K562 (cell line): ENCODE measurements around the gene KLHL18. TPM values are rescaled to one million over a fixed set of nuclear protein-coding genes. Genes with fewer than 3 reads are reported as not detected.
A peak's percentile ranks its signal among the peaks of the same experiment; 100 is the strongest.

Experiments
- ATAC-seq: fragments of 200-7000 bp; cut with Tn5 transposase; 3 replicates; pipeline ENCODE4 v1.9.1; 2020; ENCODE audit warnings: moderate library complexity
- BruUV-seq: library from RNA; stranded (reverse); fragments of 400-500 nt; replicated peaks from 2 replicates; lab custom pipeline; 2021; lab: Mats Ljungman, UMichigan
- CTCF ChIA-PET: fragments of 300-600 bp; formaldehyde crosslinking; extraction: SDS; loops from one replicate; lab custom pipeline; 2021; ENCODE audit warnings: low intra/inter-chr PET ratio; lab: Yijun Ruan, JAX
- POLR2A ChIA-PET: fragments of 300-600, 350-650 bp; sonication (Branson Sonifier 250); formaldehyde crosslinking; extraction: SDS; loops from one replicate; lab custom pipeline; 2021; ENCODE audit warnings: antibody characterized with exemption, inconsistent platforms; lab: Yijun Ruan, JAX
- DNase-seq, 4 experiments: peaks; one replicate each; pipeline versions ENCODE4 v3.0.0 to v3.0.0-alpha.2; 2011 to 2018; ENCODE audit warnings: low spot score in 3 of 4, mixed read lengths in 3 of 4; ENCODE audit errors: extremely low read depth in 1 of 4
- FAIRE-seq: peaks from 2 replicates; lab custom pipeline; 2011; peaks lifted over from hg19 to GRCh38; lab: Jason Lieb, UNC
- H2AFZ ChIP-seq: 2 replicates; pipeline ENCODE4 v1.6.0; 2011; ENCODE audit warnings: low read depth, low read length, control low read depth, inconsistent platforms
- H3K27ac ChIP-seq: fragments of 200-600 bp; 3 replicates; pipeline ENCODE4 v1.8.0; 2011; ENCODE audit warnings: low read depth, mild to moderate bottlenecking, control low read depth, inconsistent platforms, low read length, moderate library complexity, mixed read lengths; ENCODE audit errors: extremely low read depth
- H3K27me3 ChIP-seq, 2 experiments: fragments of 300-600 bp in 1 of 2; 2 replicates in 1 of 2; 3 replicates in 1 of 2; pipeline versions ENCODE4 v1.6.0 to v1.8.0; 2011; ENCODE audit warnings: inconsistent platforms in 2 of 2, low read length in 2 of 2, mild to moderate bottlenecking in 1 of 2, mixed read lengths in 1 of 2, moderate library complexity in 1 of 2; ENCODE audit not compliant: control insufficient read depth in 2 of 2, insufficient read depth in 2 of 2
- H3K36me3 ChIP-seq: fragments of 300-600 bp; 3 replicates; pipeline ENCODE4 v1.8.0; 2011; ENCODE audit warnings: mild to moderate bottlenecking, low read length, inconsistent platforms; ENCODE audit not compliant: control insufficient read depth, insufficient read depth
- H3K4me1 ChIP-seq, 2 experiments: fragments of 200-600 bp in 1 of 2; replicated peaks in 1 of 2; 2 replicates in 1 of 2; 3 replicates in 1 of 2; pipeline versions ENCODE4 v1.5.1 to v1.8.0; 2011; ENCODE audit warnings: inconsistent platforms in 2 of 2, low read length in 2 of 2, mild to moderate bottlenecking in 1 of 2, mixed read lengths in 1 of 2, moderate library complexity in 1 of 2; ENCODE audit not compliant: control insufficient read depth in 2 of 2, insufficient read depth in 2 of 2
- H3K4me2 ChIP-seq: 2 replicates; pipeline ENCODE4 v1.6.1; 2011; ENCODE audit warnings: low read length, control low read depth, inconsistent platforms, mixed read lengths; ENCODE audit not compliant: insufficient read depth
- H3K4me3 ChIP-seq: fragments of 200-600 bp; sonication (generic), shearing (Covaris generic); 2 replicates; pipeline ENCODE4 v1.5.1; 2016; ENCODE audit warnings: control low read depth, inconsistent platforms
- H3K79me2 ChIP-seq: fragments of 200-600 bp; 3 replicates; pipeline ENCODE4 v1.8.0; 2011; ENCODE audit warnings: low read length, inconsistent platforms; ENCODE audit not compliant: control insufficient read depth, insufficient read depth
- H3K9ac ChIP-seq, 2 experiments: 2 replicates each; pipeline versions ENCODE4 v1.6.0 to v1.6.1; 2011; ENCODE audit warnings: low read depth in 2 of 2, low read length in 2 of 2, control low read depth in 1 of 2, inconsistent platforms in 1 of 2, mild to moderate bottlenecking in 1 of 2, mixed read lengths in 1 of 2; ENCODE audit not compliant: insufficient read depth in 1 of 2
- H3K9me1 ChIP-seq: one replicate; pipeline ENCODE4 v1.6.0; 2011; ENCODE audit warnings: inconsistent platforms, mild to moderate bottlenecking, low read length, moderate library complexity; ENCODE audit not compliant: control insufficient read depth, insufficient read depth
- H3K9me3 ChIP-seq: replicated peaks from 2 replicates; pipeline ENCODE4 v1.5.1; 2011; ENCODE audit warnings: low read depth, low read length, inconsistent platforms; ENCODE audit not compliant: control insufficient read depth, insufficient read depth
- H4K20me1 ChIP-seq: replicated peaks from 2 replicates; pipeline ENCODE4 v1.6.1; 2011; ENCODE audit warnings: low read length, inconsistent platforms, mixed read lengths; ENCODE audit not compliant: control insufficient read depth, insufficient read depth
- BCL6 ChIP-seq: fragments of 250-450 bp; sonication (Bioruptor Pico); IDR thresholded peaks from 2 replicates; pipeline ENCODE4 v1.4.0; 2020
- CREB5 ChIP-seq: fragments of 250-450 bp; sonication (Bioruptor Pico); IDR thresholded peaks from 2 replicates; pipeline ENCODE4 v1.5.0; 2020; ENCODE audit warnings: mild to moderate bottlenecking
- EHMT2 ChIP-seq: fragments of 450-650 bp; IDR thresholded peaks from 2 replicates; pipeline ENCODE4 v1.6.1; 2018; ENCODE audit warnings: antibody characterized with exemption
- ELK1 ChIP-seq: sonication (generic); formaldehyde crosslinking; IDR thresholded peaks from 2 replicates; pipeline ENCODE4 v1.8.1; 2022; ENCODE audit warnings: missing genetic modification reagents
- IFI16 ChIP-seq: fragments of 250-450 bp; sonication (Bioruptor Pico); IDR thresholded peaks from 2 replicates; pipeline ENCODE4 v2.1.2; 2022; ENCODE audit warnings: mild to moderate bottlenecking, inconsistent platforms
- KLF16 ChIP-seq: IDR thresholded peaks from 2 replicates; pipeline ENCODE4 v1.6.1; 2016; ENCODE audit warnings: antibody characterized with exemption
- NFIC ChIP-seq: fragments of 450-650 bp; IDR thresholded peaks from 2 replicates; pipeline ENCODE4 v1.6.1; 2017; ENCODE audit warnings: mild to moderate bottlenecking, inconsistent platforms
- POLR2AphosphoS2 ChIP-seq: IDR thresholded peaks from 2 replicates; pipeline ENCODE4 v1.6.1; 2012; ENCODE audit warnings: low read length, improper control_type of control experiment
- PURB ChIP-seq: sonication (generic); formaldehyde crosslinking; IDR thresholded peaks from 2 replicates; pipeline ENCODE4 v1.9.0; 2021; ENCODE audit warnings: low read depth, mild to moderate bottlenecking, missing genetic modification reagents
- SMARCB1 ChIP-seq: IDR thresholded peaks from 2 replicates; pipeline ENCODE4 v1.6.1; 2011; ENCODE audit warnings: improper control_type of control experiment, low read depth; ENCODE audit not compliant: insufficient read length
- SMC3 ChIP-seq: conservative IDR thresholded peaks from 2 replicates; pipeline ENCODE4 v1.6.1; 2011; ENCODE audit warnings: low read depth, low read length, improper control_type of control experiment; ENCODE audit not compliant: insufficient read depth
- SRF ChIP-seq, 2 experiments: fragments of 250-450, 450-650 bp in 1 of 2; sonication (Bioruptor Pico) in 1 of 2; sonication (generic) in 1 of 2; formaldehyde crosslinking; IDR thresholded peaks; 2 replicates each; pipeline versions ENCODE4 v1.5.0 to v1.5.1; 2020 to 2022; ENCODE audit warnings: mild to moderate bottlenecking in 1 of 2, missing genetic modification reagents in 1 of 2
- SRSF7 ChIP-seq: fragments of 200-400 bp; formaldehyde crosslinking; optimal IDR thresholded peaks from 2 replicates; pipeline ENCODE3; 2017; ENCODE audit warnings: mild to moderate bottlenecking, low read depth, low read length
- ZBED1 ChIP-seq: IDR thresholded peaks from 2 replicates; pipeline ENCODE4 v1.6.1; 2014
- ZKSCAN1 ChIP-seq: fragments of 150-350 bp; IDR thresholded peaks from 2 replicates; pipeline ENCODE4 v1.6.1; 2016; ENCODE audit warnings: low read depth, low read length
- ZNF347 ChIP-seq: fragments of 450-650 bp; formaldehyde crosslinking; IDR thresholded peaks from 2 replicates; pipeline ENCODE4 v1.4.0; 2020; ENCODE audit warnings: low read depth, mild to moderate bottlenecking, moderate library complexity
- ZSCAN29 ChIP-seq: fragments of 450-650 bp; IDR thresholded peaks from 2 replicates; pipeline ENCODE4 v1.6.1; 2017
- WGBS: fragments of 100-300 bp; shearing (Covaris generic); methylation state at CpG from one replicate; pipeline ENCODE4 v1.1.6; 2016; ENCODE audit warnings: low coverage, mixed read lengths; ENCODE audit not compliant: insufficient coverage; ENCODE audit errors: missing lambda C conversion rate; 5-methylcytosine and 5-hydroxymethylcytosine counted together
- in situ Hi-C: fragments of 300-500 bp; cut with MboI; formaldehyde crosslinking; loops from 4 replicates; pipeline ENCODE4 v1.15.0; 2018; ENCODE audit warnings: inconsistent platforms, mixed read lengths
- intact Hi-C: fragments of 100-400 bp; cut with micrococcal nuclease; formaldehyde crosslinking; loops from 2 replicates; pipeline ENCODE4 v1.14.2; 2022
- polyA plus RNA-seq, 8 experiments: library from polyadenylated mRNA; depleted of rRNA in 4 of 8; stranded (reverse) in 5 of 8; unstranded in 3 of 8; fragments of >200 nt; fragmentation: Nextera tagmentation in 2 of 8; fragmentation: Illumina TruSeq in 1 of 8; extraction: Ambion mirVana in 2 of 8; extraction: Trizol in 1 of 8; gene quantifications; 2 replicates each; pipeline versions ENCODE4 v1.2.1 to v1.2.3, GENCODE V29; 2011 to 2014; ENCODE audit warnings: inconsistent platforms in 1 of 8, missing spikeins in 1 of 8
- total RNA-seq, 7 experiments: library from RNA; depleted of rRNA in 6 of 7; stranded (reverse); fragments of >200 nt in 6 of 7; fragmentation: Illumina TruSeq in 2 of 7; extraction: Trizol in 2 of 7; gene quantifications; 2 replicates each; pipeline versions ENCODE4 v1.2.1 to v1.2.3, GENCODE V29; 2011 to 2021; ENCODE audit warnings: low replicate concordance in 1 of 7

The KLHL18 gene
- total and polyA plus RNA-seq, 9 of the 15 experiments (the other 6 are each of a cell fraction or from before 2014, with no cell fraction given) = 26.7 to 97.5 (median 48.7) TPM

GRCh38 chr3:47381317-47382157 is 98.8 kb downstream of the KLHL18 start:
- Histone ChIP-seq H3K27ac (peak overlapping the region; percentile 94), H3K4me2 (peak overlapping the region; percentile 93), H3K79me2 (peaks cover 68% of the 10 kb centered on the region), H3K9ac (peak overlapping the region; percentile 95 to 96), H3K27me3 (no peaks in the 10 kb centered on the region), H2AFZ (peak overlapping the region; percentile 91), H3K4me1 (peaks cover 30 to 31% of the 10 kb centered on the region in 2 experiments), H3K4me3 (peak overlapping the region; percentile 88), H3K36me3 (peaks cover 23% of the 10 kb centered on the region; the same call in 2 of the 3 replicates), H3K9me1 (no peaks in the 10 kb centered on the region), H4K20me1 (peaks cover 24% of the 10 kb centered on the region), H3K9me3 (no peaks in the 10 kb centered on the region)
- FAIRE-seq (no peak), ATAC-seq (peak; percentile 82), DNase-seq (peak; percentile 90 to 95 (median 91))
- ChIA-PET POLR2A (interaction anchor here (0.5 to 1.2 kb wide), 10 partner anchors 10 to 394 kb away, joined by 3 to 5 read pairs (median 4); no protein-coding TSS in a partner anchor), CTCF (no interaction called here)
- BruUV-seq = TSS peak; percentile 57
- intact Hi-C loops = loop anchor here (5.0 kb wide), 1 partner anchor 401 kb away; the partner anchor contains the start of gene SMARCC1
- WGBS = 8% methylated on average over 43 of the region's 44 CpGs
- in situ Hi-C loops = no loop called here
- no peak for TF ChIP-seq PURB (CRISPR knock-in tag)
- TF ChIP-seq NFIC = no peak; the same call in 1 of the 2 replicates
- peak; percentile 42; the same call in 1 of the 2 replicates for TF ChIP-seq ZKSCAN1
- no peak for TF ChIP-seq SRF (CRISPR knock-in tag; IDR thresholded peaks at IDR 0.05)
- no peak for TF ChIP-seq SMC3
- no peak for TF ChIP-seq BCL6
- no peak for TF ChIP-seq KLF16
- TF ChIP-seq ZBED1 = no peak
- peak; percentile 59; the same call in 1 of the 2 replicates for TF ChIP-seq ZSCAN29
- TF ChIP-seq EHMT2 = no peak
- TF ChIP-seq SMARCB1 = no peak
- TF ChIP-seq SRSF7 = no peak
- TF ChIP-seq CREB5 (CRISPR knock-in tag) = no peak
- TF ChIP-seq IFI16 (CRISPR knock-in tag) = no peak
- 0 out of 2 replicates have a peak, but pooled peaks have one; percentile 18 for TF ChIP-seq ZNF347 (CRISPR knock-in tag)
- no peak for TF ChIP-seq ELK1 (CRISPR knock-in tag)
- no peak for TF ChIP-seq POLR2AphosphoS2
